Keratinocyte (primary cell): ENCODE results near the gene CFAP61. TPM values are rescaled to one million over a fixed set of nuclear protein-coding genes. Genes with fewer than 3 reads are reported as not detected.

Source experiments
- DNase-seq: peaks from one replicate; pipeline ENCODE4 v3.0.0-alpha.2; 2011; ENCODE audit warnings: low read depth, missing footprints, low spot score
- FAIRE-seq: peaks from 2 replicates; lab custom pipeline; 2011; peaks lifted over from hg19 to GRCh38; lab: Jason Lieb, UNC
- H2AFZ ChIP-seq: 2 replicates; pipeline ENCODE4 v1.6.0; 2012; ENCODE audit warnings: low read length, control low read depth, inconsistent platforms; ENCODE audit not compliant: control insufficient read depth
- H3K27ac ChIP-seq: 2 replicates; pipeline ENCODE4 v1.5.1; 2011; ENCODE audit warnings: low read length; ENCODE audit not compliant: control insufficient read depth, insufficient read depth
- H3K27me3 ChIP-seq: 3 replicates; pipeline ENCODE4 v1.6.0; 2011; ENCODE audit warnings: low read length; ENCODE audit not compliant: control insufficient read depth, insufficient read depth; ENCODE audit errors: extremely low read depth
- H3K36me3 ChIP-seq, 2 experiments: 2 replicates in 1 of 2; 3 replicates in 1 of 2; pipeline ENCODE4 v1.5.1; 2011; ENCODE audit warnings: low read length in 2 of 2, mild to moderate bottlenecking in 1 of 2; ENCODE audit not compliant: control insufficient read depth in 2 of 2, insufficient read depth in 2 of 2; ENCODE audit errors: extremely low read depth in 1 of 2
- H3K4me1 ChIP-seq: 3 replicates; pipeline ENCODE4 v1.5.1; 2011; ENCODE audit warnings: low read length; ENCODE audit not compliant: control insufficient read depth, insufficient read depth; ENCODE audit errors: extremely low read depth
- H3K4me2 ChIP-seq: 3 replicates; pipeline ENCODE4 v1.6.0; 2011; ENCODE audit warnings: low read depth, low read length; ENCODE audit not compliant: control insufficient read depth, insufficient read depth; ENCODE audit errors: extremely low read depth
- H3K4me3 ChIP-seq, 3 experiments: fragments of 200-600 bp in 1 of 3; sonication (generic) in 1 of 3; 2 replicates in 2 of 3; 3 replicates in 1 of 3; pipeline ENCODE4 v1.5.1; 2011 to 2016; ENCODE audit warnings: low read length in 3 of 3, mild to moderate bottlenecking in 3 of 3, control low read depth in 2 of 3, inconsistent platforms in 1 of 3, low read depth in 1 of 3, mixed read lengths in 1 of 3, mixed run types in 1 of 3, moderate library complexity in 1 of 3; ENCODE audit not compliant: control insufficient read depth in 2 of 3, insufficient read depth in 2 of 3; ENCODE audit errors: extremely low read depth in 1 of 3
- H3K79me2 ChIP-seq: 2 replicates; pipeline ENCODE4 v1.6.0; 2012; ENCODE audit warnings: low read length; ENCODE audit not compliant: control insufficient read depth, insufficient read depth
- H3K9ac ChIP-seq: 3 replicates; pipeline ENCODE4 v1.6.0; 2011; ENCODE audit warnings: low read length; ENCODE audit not compliant: control insufficient read depth, insufficient read depth; ENCODE audit errors: extremely low read depth
- H3K9me1 ChIP-seq: 3 replicates; pipeline ENCODE4 v1.6.0; 2011; ENCODE audit warnings: low read length; ENCODE audit not compliant: control insufficient read depth, insufficient read depth; ENCODE audit errors: extremely low read depth
- H3K9me3 ChIP-seq: 2 replicates; pipeline ENCODE4 v1.5.1; 2012; ENCODE audit warnings: low read depth, low read length; ENCODE audit not compliant: control insufficient read depth
- H4K20me1 ChIP-seq: 3 replicates; pipeline ENCODE4 v1.6.0; 2011; ENCODE audit warnings: low read length; ENCODE audit not compliant: control insufficient read depth, insufficient read depth; ENCODE audit errors: extremely low read depth
- CTCF ChIP-seq, 3 experiments: IDR thresholded peaks in 1 of 3; conservative IDR thresholded peaks in 1 of 3; optimal IDR thresholded peaks in 1 of 3; 2 replicates in 2 of 3; 3 replicates in 1 of 3; pipeline versions ENCODE3 to v1.5.1; 2011; ENCODE audit warnings: low read length in 3 of 3, mild to moderate bottlenecking in 3 of 3, moderate library complexity in 2 of 3, control low read depth in 1 of 3, inconsistent platforms in 1 of 3; ENCODE audit not compliant: insufficient read depth in 2 of 3; ENCODE audit errors: extremely low read depth in 1 of 3
- EZH2 ChIP-seq: IDR thresholded peaks from one replicate; pipeline ENCODE4 v1.6.1; 2012; ENCODE audit warnings: inconsistent platforms, mild to moderate bottlenecking, low read length, moderate library complexity
- dilution Hi-C: fragments of 300-500 bp; cut with MboI; formaldehyde crosslinking; loops from one replicate; pipeline ENCODE4 v1.7.0; 2020; ENCODE audit warnings: low sequenced_read_pairs; ENCODE audit not compliant: extremely low pct_ligation_motif_present
- polyA plus RNA-seq, 5 experiments: library from polyadenylated mRNA; depleted of rRNA in 3 of 5; stranded (reverse) in 3 of 5; stranded (forward) in 1 of 5; unstranded in 1 of 5; fragments of >200 nt; gene quantifications; 1 replicate in 1 of 5; 2 replicates in 3 of 5; 3 replicates in 1 of 5; pipeline versions ENCODE4 v1.2.1 to v1.2.3, GENCODE V29; 2011 to 2012; ENCODE audit warnings: missing spikeins in 2 of 5, low read depth in 1 of 5, low replicate concordance in 1 of 5

Gene CFAP61
- polyA plus RNA-seq, 1 donor (not counting 4 experiments of a cell fraction or from before 2014, with no cell fraction given) = 0.25 TPM

DNA sequence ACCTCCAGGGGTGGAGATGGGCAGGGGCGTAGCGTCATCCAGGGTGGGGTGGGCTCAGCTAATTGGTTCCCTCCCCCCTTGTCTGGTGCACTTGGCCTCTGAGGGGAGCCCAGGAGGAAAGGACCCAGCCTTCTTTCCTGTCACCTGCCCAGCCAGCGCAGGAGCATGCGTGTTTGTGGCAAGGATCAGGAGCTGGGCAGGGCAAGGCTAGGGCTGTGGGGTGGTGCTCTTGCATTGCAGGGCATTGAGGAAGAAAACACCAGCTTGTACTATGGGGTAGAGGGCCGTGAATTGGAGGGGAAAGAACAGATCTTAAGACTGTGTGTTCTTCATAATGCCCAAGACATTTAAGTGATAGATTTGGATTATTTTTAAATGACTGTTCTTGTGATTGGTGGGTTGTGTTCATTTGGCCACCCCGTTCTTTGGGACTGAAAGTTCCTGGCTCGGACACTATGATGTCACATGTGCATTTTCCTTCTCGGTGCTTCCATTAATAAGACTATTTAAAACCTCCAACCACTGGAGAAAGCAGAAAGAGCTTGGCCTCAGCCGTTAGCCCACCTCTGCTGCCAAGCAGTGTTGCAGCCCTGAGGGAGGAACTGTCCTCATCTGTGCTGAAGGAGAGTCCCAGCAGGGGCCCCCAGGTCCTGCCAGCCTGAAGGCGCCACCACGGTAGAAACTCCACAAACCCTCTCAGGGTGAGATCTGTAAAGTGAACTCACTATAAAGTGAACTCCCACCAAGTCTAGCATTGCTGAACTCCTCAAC, 179.4 kb downstream of the CFAP61 start:
- TF ChIP-seq CTCF (optimal IDR thresholded peaks at IDR 0.05 in 1 of 3, IDR thresholded peaks at IDR 0.05 in 1 of 3, conservative IDR thresholded peaks at IDR 0.05 in 1 of 3; ENCODE audit: extremely low read depth in 1 of 3, insufficient read depth in 2 of 3, low read length in 3 of 3) (no peak), EZH2 (no peak)
- Histone ChIP-seq H3K4me2 (no peak overlapping the region), H3K4me1 (no peaks in the 10 kb centered on the region), H3K27me3 (no peaks in the 10 kb centered on the region), H4K20me1 (no peaks in the 10 kb centered on the region), H3K4me3 (no peak overlapping the region), H3K79me2 (no peaks in the 10 kb centered on the region), H3K9me1 (no peaks in the 10 kb centered on the region), H2AFZ (no peak overlapping the region), H3K9me3 (no peaks in the 10 kb centered on the region), H3K27ac (no peak overlapping the region), H3K9ac (no peak overlapping the region), H3K36me3 (no peaks in the 10 kb centered on the region)
- dilution Hi-C loops = no loop called here
- DNase-seq (no peak), FAIRE-seq (no peak)

- Histone ChIP-seq H3K79me2 (no peaks in the 10 kb centered on the region), H3K4me3 (no peak overlapping the region), H3K27me3 (no peaks in the 10 kb centered on the region), H2AFZ (no peak overlapping the region), H4K20me1 (no peaks in the 10 kb centered on the region), H3K9ac (no peak overlapping the region), H3K4me1 (no peaks in the 10 kb centered on the region), H3K4me2 (no peak overlapping the region), H3K9me3 (no peaks in the 10 kb centered on the region), H3K36me3 (no peaks in the 10 kb centered on the region), H3K9me1 (no peaks in the 10 kb centered on the region), H3K27ac (no peak overlapping the region)
- no peak for DNase-seq
- FAIRE-seq = no peak
- dilution Hi-C loops = no loop called here
- TF ChIP-seq CTCF (optimal IDR thresholded peaks at IDR 0.05 in 1 of 3, IDR thresholded peaks at IDR 0.05 in 1 of 3, conservative IDR thresholded peaks at IDR 0.05 in 1 of 3; ENCODE audit: extremely low read depth in 1 of 3, insufficient read depth in 2 of 3, low read length in 3 of 3) = no peak
- no peak for TF ChIP-seq EZH2
Measured at GRCh38 chr20:20233041-20233514, 180.7 kb downstream of the CFAP61 start.
